Measurements from ENCODE around the gene CAMKK1.

CAMKK1 gene

GRCh38 chr17:3921006-3921405, 28.2 kb upstream of the CAMKK1 start:
- Histone ChIP-seq H3K27me3 (ENCODE audit: insufficient read depth, low read length, poor library complexity) (no peaks in the 10 kb centered on the region), H3K36me3 (ENCODE audit: control insufficient read depth, insufficient read depth, low read length) (no peaks in the 10 kb centered on the region), H3K18ac (ENCODE audit: low read length) (no peak overlapping the region), H3K4me2 (ENCODE audit: low read length) (no peak overlapping the region), H3K79me1 (ENCODE audit: low read length) (no peaks in the 10 kb centered on the region), H2AK5ac (ENCODE audit: low read length) (no peak overlapping the region), H3K4me1 (ENCODE audit: control insufficient read depth, low read depth, low read length) (peaks cover 3% of the 10 kb centered on the region), H2BK5ac (ENCODE audit: low read length) (no peak overlapping the region), H3K9ac (ENCODE audit: low read length) (no peak overlapping the region), H3K79me2 (ENCODE audit: control insufficient read depth, insufficient read depth, low read length) (no peaks in the 10 kb centered on the region), H2BK120ac (ENCODE audit: low read depth, low read length) (no peak overlapping the region), H3K4ac (ENCODE audit: low read depth, low read length) (no peak overlapping the region), H3K27ac (ENCODE audit: low read depth, low read length) (no peak overlapping the region), H4K8ac (ENCODE audit: low read depth, low read length) (no peak overlapping the region), H2BK15ac (replicated peaks; ENCODE audit: low read depth) (no peak overlapping the region), H3K4me3 (ENCODE audit: low read length) (no peak overlapping the region), H4K5ac (ENCODE audit: low read length) (no peak overlapping the region), H3K23ac (ENCODE audit: low read length) (no peak overlapping the region), H3K56ac (ENCODE audit: low read length) (no peak overlapping the region)
- WGBS (ENCODE audit: extremely low coverage, insufficient coverage, low lambda C conversion rate): no CpG with 5 or more reads among the region's 16 CpGs
- no peak for DNase-seq

- DNase-seq: no peak
- no peak overlapping the region for H3K18ac ChIP-seq (ENCODE audit: low read length)
- no peaks in the 10 kb centered on the region for H3K79me1 ChIP-seq (ENCODE audit: low read length)
- H4K8ac ChIP-seq (ENCODE audit: low read depth, low read length): no peak overlapping the region
- no peak overlapping the region for H3K9ac ChIP-seq (ENCODE audit: low read length)
- no peaks in the 10 kb centered on the region for H3K27me3 ChIP-seq (ENCODE audit: insufficient read depth, low read length, poor library complexity)
- no peaks in the 10 kb centered on the region for H3K79me2 ChIP-seq (ENCODE audit: control insufficient read depth, insufficient read depth, low read length)
- H3K56ac ChIP-seq (ENCODE audit: low read length): no peak overlapping the region
- no peak overlapping the region for H4K5ac ChIP-seq (ENCODE audit: low read length)
- no peak overlapping the region for H3K4me3 ChIP-seq (ENCODE audit: low read length)
- no peak overlapping the region for H3K23ac ChIP-seq (ENCODE audit: low read length)
- H3K4me1 ChIP-seq (ENCODE audit: control insufficient read depth, low read depth, low read length): no peaks in the 10 kb centered on the region
- no peak overlapping the region for H2BK120ac ChIP-seq (ENCODE audit: low read depth, low read length)
- H2BK15ac ChIP-seq (replicated peaks; ENCODE audit: low read depth): no peak overlapping the region
- no peaks in the 10 kb centered on the region for H3K36me3 ChIP-seq (ENCODE audit: control insufficient read depth, insufficient read depth, low read length)
- H3K27ac ChIP-seq (ENCODE audit: low read depth, low read length): no peak overlapping the region
- no peak overlapping the region for H2BK5ac ChIP-seq (ENCODE audit: low read length)
- no CpG with 5 or more reads among the region's 22 CpGs for WGBS (ENCODE audit: extremely low coverage, insufficient coverage, low lambda C conversion rate)
- no peak overlapping the region for H3K4ac ChIP-seq (ENCODE audit: low read depth, low read length)
- H2AK5ac ChIP-seq (ENCODE audit: low read length): no peak overlapping the region
- H3K4me2 ChIP-seq (ENCODE audit: low read length): no peak overlapping the region
These were observed 26.3 kb upstream of the CAMKK1 start for GRCh38 chr17:3919123-3919624.

DNA sequence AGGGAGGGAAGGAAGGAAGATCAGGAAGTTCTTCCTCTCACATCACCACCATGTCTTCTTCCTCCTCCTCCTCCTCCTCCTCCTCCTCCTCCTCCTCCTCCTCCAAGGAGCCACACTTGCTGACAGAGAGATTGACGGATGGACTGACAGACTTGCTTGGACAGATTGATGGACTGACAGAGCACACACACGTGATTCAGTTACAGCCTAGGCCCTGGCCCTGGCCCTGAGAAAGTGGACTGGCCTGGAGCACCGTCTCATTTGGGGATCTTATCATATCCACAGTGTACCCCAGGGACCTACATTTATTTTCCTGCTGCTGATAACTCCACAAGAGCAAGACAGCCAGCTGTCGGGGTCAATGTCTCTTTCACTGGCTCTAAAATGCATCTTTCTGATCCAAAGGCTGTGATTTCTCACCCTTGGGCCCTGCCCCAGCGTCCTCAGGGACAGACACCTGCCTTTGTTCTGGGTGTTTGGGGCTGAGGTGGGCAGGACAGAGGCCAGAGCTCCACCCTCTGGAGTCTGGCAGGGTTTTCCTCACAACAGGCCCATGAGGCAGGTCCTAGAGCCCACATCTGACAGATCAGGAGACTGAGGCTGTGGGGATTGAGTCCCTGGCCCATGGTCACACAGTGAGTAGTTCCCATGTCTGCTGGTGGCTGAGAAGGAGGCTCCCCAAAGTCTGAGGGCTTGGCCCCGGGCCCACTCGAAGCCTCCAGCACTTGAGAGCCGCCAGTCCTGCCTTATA, 25.7 kb upstream of the CAMKK1 start:
- no peak overlapping the region for H2BK5ac ChIP-seq (ENCODE audit: low read length)
- no peaks in the 10 kb centered on the region for H3K79me1 ChIP-seq (ENCODE audit: low read length)
- no peak overlapping the region for H4K8ac ChIP-seq (ENCODE audit: low read depth, low read length)
- H3K18ac ChIP-seq (ENCODE audit: low read length): no peak overlapping the region
- DNase-seq: no peak
- no peak overlapping the region for H3K9ac ChIP-seq (ENCODE audit: low read length)
- no peak overlapping the region for H3K56ac ChIP-seq (ENCODE audit: low read length)
- no peak overlapping the region for H4K5ac ChIP-seq (ENCODE audit: low read length)
- H3K23ac ChIP-seq (ENCODE audit: low read length): no peak overlapping the region
- no peak overlapping the region for H3K27ac ChIP-seq (ENCODE audit: low read depth, low read length)
- H3K79me2 ChIP-seq (ENCODE audit: control insufficient read depth, insufficient read depth, low read length): no peaks in the 10 kb centered on the region
- no peaks in the 10 kb centered on the region for H3K27me3 ChIP-seq (ENCODE audit: insufficient read depth, low read length, poor library complexity)
- no peaks in the 10 kb centered on the region for H3K4me1 ChIP-seq (ENCODE audit: control insufficient read depth, low read depth, low read length)
- H3K4me3 ChIP-seq (ENCODE audit: low read length): no peak overlapping the region
- H2BK15ac ChIP-seq (replicated peaks; ENCODE audit: low read depth): no peak overlapping the region
- no peaks in the 10 kb centered on the region for H3K36me3 ChIP-seq (ENCODE audit: control insufficient read depth, insufficient read depth, low read length)
- no peak overlapping the region for H3K4ac ChIP-seq (ENCODE audit: low read depth, low read length)
- no peak overlapping the region for H2BK120ac ChIP-seq (ENCODE audit: low read depth, low read length)
- H3K4me2 ChIP-seq (ENCODE audit: low read length): no peak overlapping the region
- no CpG with 5 or more reads among the region's 8 CpGs for WGBS (ENCODE audit: extremely low coverage, insufficient coverage, low lambda C conversion rate)
- no peak overlapping the region for H2AK5ac ChIP-seq (ENCODE audit: low read length)

- H2BK5ac ChIP-seq (ENCODE audit: low read length): no peak overlapping the region
- no peak overlapping the region for H3K18ac ChIP-seq (ENCODE audit: low read length)
- H3K27me3 ChIP-seq (ENCODE audit: insufficient read depth, low read length, poor library complexity): no peaks in the 10 kb centered on the region
- no peak overlapping the region for H3K23ac ChIP-seq (ENCODE audit: low read length)
- no peak for DNase-seq
- H2BK120ac ChIP-seq (ENCODE audit: low read depth, low read length): no peak overlapping the region
- no peaks in the 10 kb centered on the region for H3K4me1 ChIP-seq (ENCODE audit: control insufficient read depth, low read depth, low read length)
- no peak overlapping the region for H3K27ac ChIP-seq (ENCODE audit: low read depth, low read length)
- no peak overlapping the region for H3K9ac ChIP-seq (ENCODE audit: low read length)
- no peak overlapping the region for H4K8ac ChIP-seq (ENCODE audit: low read depth, low read length)
- H4K5ac ChIP-seq (ENCODE audit: low read length): no peak overlapping the region
- H2BK15ac ChIP-seq (replicated peaks; ENCODE audit: low read depth): no peak overlapping the region
- no peaks in the 10 kb centered on the region for H3K36me3 ChIP-seq (ENCODE audit: control insufficient read depth, insufficient read depth, low read length)
- H3K4me3 ChIP-seq (ENCODE audit: low read length): no peak overlapping the region
- H3K79me2 ChIP-seq (ENCODE audit: control insufficient read depth, insufficient read depth, low read length): no peaks in the 10 kb centered on the region
- no peak overlapping the region for H3K4me2 ChIP-seq (ENCODE audit: low read length)
- no peak overlapping the region for H3K4ac ChIP-seq (ENCODE audit: low read depth, low read length)
- no peak overlapping the region for H3K56ac ChIP-seq (ENCODE audit: low read length)
- H2AK5ac ChIP-seq (ENCODE audit: low read length): no peak overlapping the region
- no peaks in the 10 kb centered on the region for H3K79me1 ChIP-seq (ENCODE audit: low read length)
- no CpG with 5 or more reads among the region's 11 CpGs for WGBS (ENCODE audit: extremely low coverage, insufficient coverage, low lambda C conversion rate)
These were observed 24.6 kb upstream of the CAMKK1 start for GRCh38 chr17:3917391-3917931.

DNA sequence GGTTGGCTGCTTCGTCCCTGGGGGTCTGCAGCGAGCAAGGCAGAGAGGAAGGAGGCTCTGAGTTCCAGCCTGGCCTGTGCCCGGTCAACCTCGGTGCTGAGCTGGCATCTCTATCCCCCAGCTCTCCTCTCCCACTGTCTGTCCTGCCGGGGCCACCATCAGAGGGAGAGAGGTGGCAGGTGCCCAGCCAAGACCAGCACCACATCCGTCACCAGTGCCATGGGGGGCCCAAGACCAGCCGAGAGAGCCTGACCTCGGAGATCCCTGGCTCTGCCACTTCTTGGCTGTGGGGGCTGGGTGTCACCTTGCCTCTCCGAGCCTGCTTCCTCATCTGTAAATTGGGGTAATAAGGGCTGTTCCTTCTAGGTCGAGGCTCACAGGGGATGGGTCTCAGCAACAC, 24.0 kb upstream of the CAMKK1 start:
- no peaks in the 10 kb centered on the region for H3K4me1 ChIP-seq (ENCODE audit: control insufficient read depth, low read depth, low read length)
- H4K8ac ChIP-seq (ENCODE audit: low read depth, low read length): no peak overlapping the region
- no peak overlapping the region for H2BK120ac ChIP-seq (ENCODE audit: low read depth, low read length)
- H3K4me3 ChIP-seq (ENCODE audit: low read length): no peak overlapping the region
- H2AK5ac ChIP-seq (ENCODE audit: low read length): no peak overlapping the region
- H3K18ac ChIP-seq (ENCODE audit: low read length): no peak overlapping the region
- no peak overlapping the region for H2BK15ac ChIP-seq (replicated peaks; ENCODE audit: low read depth)
- H3K9ac ChIP-seq (ENCODE audit: low read length): no peak overlapping the region
- H4K5ac ChIP-seq (ENCODE audit: low read length): no peak overlapping the region
- no peaks in the 10 kb centered on the region for H3K79me1 ChIP-seq (ENCODE audit: low read length)
- H3K27ac ChIP-seq (ENCODE audit: low read depth, low read length): no peak overlapping the region
- H3K56ac ChIP-seq (ENCODE audit: low read length): no peak overlapping the region
- H3K27me3 ChIP-seq (ENCODE audit: insufficient read depth, low read length, poor library complexity): no peaks in the 10 kb centered on the region
- H3K4ac ChIP-seq (ENCODE audit: low read depth, low read length): no peak overlapping the region
- H3K23ac ChIP-seq (ENCODE audit: low read length): no peak overlapping the region
- H3K4me2 ChIP-seq (ENCODE audit: low read length): no peak overlapping the region
- DNase-seq: no peak
- H3K79me2 ChIP-seq (ENCODE audit: control insufficient read depth, insufficient read depth, low read length): no peaks in the 10 kb centered on the region
- no peaks in the 10 kb centered on the region for H3K36me3 ChIP-seq (ENCODE audit: control insufficient read depth, insufficient read depth, low read length)
- no peak overlapping the region for H2BK5ac ChIP-seq (ENCODE audit: low read length)
- no CpG with 5 or more reads among the region's 10 CpGs for WGBS (ENCODE audit: extremely low coverage, insufficient coverage, low lambda C conversion rate)

All from mesendoderm (in vitro differentiated cells).